ENCODE measurements around the gene CFAP100.

Gene CFAP100

GRCh38 chr3:126394179-126394976, at the start of gene CFAP100:
Gene CFAP100 (plus strand): TSS chr3:126394909. CDS start chr3:126396001, 1,092 bp downstream.
- no peak for DNase-seq (ENCODE audit: low read depth)

GRCh38 chr3:126345231-126345630, 49.5 kb upstream of the CFAP100 start:
- no peak for DNase-seq (ENCODE audit: low read depth)

DNA sequence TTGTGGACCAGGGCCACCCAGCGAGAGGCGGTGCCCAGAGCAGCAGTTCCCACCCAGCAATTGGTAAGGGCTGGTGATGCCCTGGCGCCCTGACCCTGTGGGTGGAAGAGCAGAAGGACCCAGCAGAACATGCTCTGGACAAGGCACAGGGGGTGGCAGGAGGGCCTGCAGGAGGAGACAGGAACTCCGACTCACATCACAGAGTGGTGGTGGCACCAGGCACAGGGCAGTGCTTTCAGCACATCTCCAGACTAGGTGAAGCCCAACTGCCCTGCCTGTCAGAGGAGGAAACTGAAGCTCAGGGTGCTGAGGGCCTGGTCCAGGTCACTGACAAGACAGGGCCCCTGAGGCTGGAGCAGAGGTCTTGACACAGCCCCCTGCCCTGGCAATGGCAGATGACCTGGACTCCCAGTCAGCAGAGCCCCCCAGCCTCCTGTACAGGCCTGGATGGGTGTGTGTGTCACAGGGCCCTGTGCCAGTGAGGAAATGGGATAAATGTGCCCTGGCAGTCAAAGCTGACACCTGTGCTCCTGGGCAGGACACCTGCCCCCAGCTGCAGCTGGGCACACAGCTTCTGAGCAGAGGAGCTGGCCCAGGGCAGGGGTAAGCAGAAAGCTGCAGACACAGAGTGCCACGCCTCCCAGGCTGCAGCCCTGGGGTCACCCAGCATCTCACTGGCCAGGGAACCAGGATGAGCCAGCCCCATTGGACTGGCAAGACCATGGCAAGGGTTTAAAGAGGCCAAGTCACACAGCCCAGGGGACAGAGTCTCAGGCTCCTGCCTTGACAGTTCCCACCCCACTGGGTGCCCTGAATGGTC, 48.9 kb upstream of the CFAP100 start:
- no peak for DNase-seq (ENCODE audit: low read depth)

- DNase-seq (ENCODE audit: low read depth): no peak
These were observed 48.2 kb upstream of the CFAP100 start for GRCh38 chr3:126346466-126346865.

DNA sequence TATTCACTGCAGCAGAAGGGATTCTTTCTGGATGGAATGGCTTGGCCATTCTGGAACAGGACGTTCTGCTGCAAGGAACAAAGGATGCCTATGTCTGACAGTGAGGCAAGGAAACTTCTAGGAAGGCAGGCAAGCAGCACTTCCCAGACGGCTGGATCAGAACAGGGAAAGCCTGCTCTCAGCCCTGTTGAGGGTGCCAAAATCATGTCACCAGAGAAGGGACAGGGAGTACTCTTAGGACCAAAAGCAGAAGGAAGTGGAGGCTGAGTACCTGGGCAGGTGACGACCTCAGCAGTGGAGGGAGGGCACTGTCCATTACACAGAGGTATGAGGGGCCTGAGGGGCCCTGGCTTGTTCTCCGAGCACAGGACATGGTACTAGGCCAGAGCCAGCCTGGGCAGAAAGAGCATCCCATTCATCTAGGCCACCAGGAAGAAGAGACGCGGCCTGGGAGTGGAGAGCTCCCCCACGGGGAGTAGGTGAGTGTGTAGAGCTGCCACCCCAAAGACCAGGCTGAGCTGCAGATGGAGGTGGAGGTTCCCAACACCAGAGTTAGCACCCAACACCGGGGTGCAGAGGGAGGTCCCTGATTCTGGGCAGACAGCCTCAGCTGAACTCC, 47.1 kb upstream of the CFAP100 start:
- DNase-seq (ENCODE audit: low read depth): no peak

- DNase-seq (ENCODE audit: low read depth): no peak
These were observed 46.3 kb upstream of the CFAP100 start for GRCh38 chr3:126348308-126348920.

- no peak for DNase-seq (ENCODE audit: low read depth)
These were observed 45.6 kb upstream of the CFAP100 start for GRCh38 chr3:126349071-126349470.

DNA sequence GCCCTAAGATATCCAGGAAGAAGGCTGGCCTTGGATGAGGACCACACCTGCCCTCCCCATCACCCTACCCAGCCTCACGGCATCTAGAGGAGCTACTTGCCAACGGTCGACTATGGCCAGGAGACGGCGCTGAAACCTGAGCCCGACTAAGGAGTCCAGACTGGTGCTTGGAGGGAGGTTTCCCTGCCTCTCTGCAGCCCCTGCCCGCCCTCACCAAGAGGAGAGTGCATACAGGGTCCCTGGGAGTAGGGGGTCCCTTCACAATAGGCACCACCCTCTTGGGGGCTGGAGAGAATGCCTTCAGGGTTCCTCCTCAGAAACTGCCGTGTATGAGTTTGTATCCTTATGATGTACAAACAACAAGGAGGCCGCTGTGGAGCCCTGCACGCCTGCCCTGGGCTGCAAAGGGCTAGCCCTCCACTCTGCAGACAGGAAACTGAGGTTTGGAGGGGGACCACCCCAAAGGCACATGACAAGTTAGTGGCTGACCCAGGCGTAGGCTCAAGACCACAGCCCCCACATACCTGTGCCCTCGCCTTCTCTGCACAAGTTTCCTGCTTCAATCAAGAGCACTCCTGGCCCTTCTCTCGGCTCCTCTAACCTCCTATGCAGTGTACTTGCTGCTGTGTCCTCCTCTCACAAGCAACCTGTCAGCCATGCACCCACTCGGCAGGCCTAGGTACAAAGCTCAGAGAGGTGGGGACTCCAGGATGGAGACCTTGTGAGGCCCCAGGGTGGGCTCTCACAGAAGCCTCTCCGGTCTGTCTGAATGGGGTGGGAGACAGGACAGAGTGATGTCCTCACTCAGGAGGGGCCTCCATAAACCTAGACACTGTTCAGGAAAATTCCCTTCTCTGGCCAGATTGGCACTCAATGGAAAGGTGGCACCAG, 44.9 kb upstream of the CFAP100 start:
- no peak for DNase-seq (ENCODE audit: low read depth)

- DNase-seq (ENCODE audit: low read depth): no peak
These were observed 44.1 kb upstream of the CFAP100 start for GRCh38 chr3:126350502-126351085.

DNA sequence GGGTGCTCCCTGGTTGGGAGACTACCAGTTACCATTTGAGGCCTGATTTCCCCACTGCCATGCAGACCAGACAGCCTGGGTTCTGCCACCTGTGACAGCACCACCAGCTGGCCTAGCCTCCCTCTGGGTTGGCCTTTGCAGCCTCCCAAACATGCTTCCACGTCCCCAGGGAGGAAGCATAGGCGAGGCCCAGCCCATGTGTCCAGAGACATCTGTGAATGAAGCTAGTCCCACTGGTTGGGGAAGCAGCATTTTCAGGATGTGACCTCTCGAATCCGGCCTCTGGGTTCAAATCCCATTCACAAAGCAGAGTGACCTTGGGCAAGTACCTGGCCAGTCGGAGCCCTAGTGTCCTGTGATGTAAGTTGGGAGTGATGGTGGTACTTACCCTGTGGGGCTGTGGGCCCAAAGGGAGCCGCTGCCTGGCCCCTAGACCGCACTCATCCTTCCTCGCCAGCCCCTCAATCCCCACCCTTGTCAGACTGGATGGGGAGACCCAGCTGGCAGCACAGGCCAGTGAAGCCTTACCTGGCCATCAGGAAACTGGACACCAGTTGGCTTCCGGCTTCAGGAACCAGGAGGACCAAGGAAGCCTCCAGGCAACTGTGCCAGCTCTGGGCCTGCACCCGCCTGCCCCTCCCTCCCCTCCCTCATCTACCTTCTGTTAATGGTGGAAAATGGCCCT, 43.5 kb upstream of the CFAP100 start:
- DNase-seq (ENCODE audit: low read depth): no peak

- no peak for DNase-seq (ENCODE audit: low read depth)
These were observed 42.8 kb upstream of the CFAP100 start for GRCh38 chr3:126351771-126352475.

GRCh38 chr3:126352476-126353454, 41.9 kb upstream of the CFAP100 start:
- peak; percentile 43 for DNase-seq (ENCODE audit: low read depth)

- no peak for DNase-seq (ENCODE audit: low read depth)
These were observed 40.9 kb upstream of the CFAP100 start for GRCh38 chr3:126353694-126354321.

GRCh38 chr3:126354776-126355175, 39.9 kb upstream of the CFAP100 start:
- DNase-seq (ENCODE audit: low read depth): no peak

DNA sequence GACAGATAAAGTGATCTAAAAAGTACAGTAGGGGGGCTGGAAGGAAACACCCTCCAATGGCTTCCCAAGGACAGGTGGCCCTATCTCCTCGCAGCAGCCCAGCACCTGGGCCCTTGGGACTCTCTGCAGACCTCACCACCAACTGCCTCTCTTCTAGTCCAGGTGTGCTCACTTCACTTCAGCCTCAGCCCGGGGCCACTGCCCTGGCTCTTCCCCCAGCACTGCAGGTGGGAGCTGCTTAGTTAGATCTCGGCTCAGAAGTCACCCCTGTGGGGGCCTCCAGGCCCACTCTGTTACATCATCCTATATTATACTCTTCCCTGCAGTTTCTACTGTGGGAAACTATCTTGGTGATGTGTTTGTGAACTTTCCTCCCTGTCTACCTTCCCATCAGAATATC, 39.5 kb upstream of the CFAP100 start:
- DNase-seq (ENCODE audit: low read depth): no peak

DNA sequence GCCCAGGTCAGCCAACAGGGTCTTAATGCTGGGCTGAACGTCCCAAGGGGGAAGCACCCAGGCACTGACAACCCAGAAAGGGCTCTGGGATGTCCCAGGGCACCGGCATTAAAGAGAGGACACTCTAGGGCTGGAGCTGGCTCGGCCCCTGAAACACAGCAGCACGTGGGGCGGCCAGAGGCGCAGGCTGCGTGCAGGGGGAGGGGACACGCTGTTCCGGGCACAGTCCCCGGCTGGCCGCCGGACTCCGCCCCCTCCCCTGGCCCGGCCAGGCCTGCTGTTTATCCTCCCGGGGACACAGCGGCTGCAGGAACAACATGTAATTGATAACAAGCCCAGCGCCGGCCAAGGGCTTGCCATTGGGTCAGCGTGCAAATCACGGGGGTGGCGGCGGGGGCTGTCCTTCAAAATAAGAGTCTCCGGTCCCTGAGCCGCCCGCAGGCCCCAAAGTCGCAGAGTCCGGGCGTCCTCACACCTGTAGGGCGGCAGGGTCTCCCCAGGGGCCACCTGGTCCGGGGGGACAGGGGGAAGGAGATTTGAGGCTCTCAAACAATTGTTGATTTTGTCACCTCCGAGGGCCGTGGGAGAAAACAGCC, 38.8 kb upstream of the CFAP100 start:
- peak; percentile 89 for DNase-seq (ENCODE audit: low read depth)
